Measurements from ENCODE around the gene CA12.

CA12 gene

GRCh38 chr15:63401714-63402497 is 20.3 kb upstream of the CA12 start:
- FAIRE-seq = no peak

- FAIRE-seq = no peak
Observed at GRCh38 chr15:63401078-63401477, 19.4 kb upstream of the CA12 start.

GRCh38 chr15:63398456-63398855 is 16.8 kb upstream of the CA12 start:
- FAIRE-seq = no peak

GRCh38 chr15:63396152-63396928 is 14.7 kb upstream of the CA12 start:
- FAIRE-seq = no peak

GRCh38 chr15:63395730-63396151 is 14.1 kb upstream of the CA12 start:
- no peak for FAIRE-seq

GRCh38 chr15:63392361-63393009 is 10.8 kb upstream of the CA12 start:
- FAIRE-seq = no peak

- no peak for FAIRE-seq
Observed at GRCh38 chr15:63391669-63392360, 10.2 kb upstream of the CA12 start.

GRCh38 chr15:63390689-63391088 is 9.0 kb upstream of the CA12 start:
- FAIRE-seq = no peak

GRCh38 chr15:63389902-63390670 is 8.4 kb upstream of the CA12 start:
- no peak for FAIRE-seq

- FAIRE-seq = no peak
Observed at GRCh38 chr15:63388511-63388910, 6.9 kb upstream of the CA12 start.

GRCh38 chr15:63387748-63388493 is 6.3 kb upstream of the CA12 start:
- FAIRE-seq = no peak

GRCh38 chr15:63385911-63386531 is 4.4 kb upstream of the CA12 start:
- no peak for FAIRE-seq

GRCh38 chr15:63384906-63385305 is 3.3 kb upstream of the CA12 start:
- no peak for FAIRE-seq

GRCh38 chr15:63382966-63383710 is 1.5 kb upstream of the CA12 start:
- FAIRE-seq = no peak

- no peak for FAIRE-seq
Observed at GRCh38 chr15:63380808-63381282, 801 bp downstream of the CA12 start.

- no peak for FAIRE-seq
Observed at GRCh38 chr15:63380151-63380807, 1.4 kb downstream of the CA12 start.

- no peak for FAIRE-seq
Observed at GRCh38 chr15:63379492-63380150, 2.0 kb downstream of the CA12 start.

GRCh38 chr15:63378946-63379345 is 2.7 kb downstream of the CA12 start:
- FAIRE-seq = no peak
